HG03469 (cell line): ENCODE data around the gene HSDL1.
A peak's percentile ranks its signal among the peaks of the same experiment; 100 is the strongest.

Source experiments
- ATAC-seq: cut with Tn5 transposase; IDR thresholded peaks from one replicate; pipeline ENCODE4 v1.9.1; 2021; ENCODE audit warnings: mild to moderate bottlenecking, moderate library complexity, moderate number of reproducible peaks; ENCODE audit not compliant: unreplicated experiment

The HSDL1 gene

DNA sequence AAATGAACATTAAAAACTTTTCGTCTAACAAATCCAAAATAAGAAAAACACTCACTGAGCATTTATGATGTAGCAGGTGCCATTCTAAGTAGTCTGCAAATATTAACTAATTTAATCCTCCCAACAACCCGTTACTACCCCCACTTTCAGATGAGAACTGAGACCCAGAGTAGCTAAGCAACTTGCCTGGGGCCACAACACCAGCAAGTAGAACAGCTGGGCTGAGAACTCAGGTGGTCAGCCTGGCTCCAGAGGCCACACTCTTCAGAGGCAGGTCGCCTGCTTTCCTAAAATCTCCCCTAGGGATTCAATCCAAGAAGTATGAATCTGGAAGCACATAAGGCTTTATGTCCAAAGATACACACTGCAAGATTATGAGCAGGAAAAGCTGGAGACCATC is 34.5 kb downstream of the HSDL1 start:
- no peak for ATAC-seq

DNA sequence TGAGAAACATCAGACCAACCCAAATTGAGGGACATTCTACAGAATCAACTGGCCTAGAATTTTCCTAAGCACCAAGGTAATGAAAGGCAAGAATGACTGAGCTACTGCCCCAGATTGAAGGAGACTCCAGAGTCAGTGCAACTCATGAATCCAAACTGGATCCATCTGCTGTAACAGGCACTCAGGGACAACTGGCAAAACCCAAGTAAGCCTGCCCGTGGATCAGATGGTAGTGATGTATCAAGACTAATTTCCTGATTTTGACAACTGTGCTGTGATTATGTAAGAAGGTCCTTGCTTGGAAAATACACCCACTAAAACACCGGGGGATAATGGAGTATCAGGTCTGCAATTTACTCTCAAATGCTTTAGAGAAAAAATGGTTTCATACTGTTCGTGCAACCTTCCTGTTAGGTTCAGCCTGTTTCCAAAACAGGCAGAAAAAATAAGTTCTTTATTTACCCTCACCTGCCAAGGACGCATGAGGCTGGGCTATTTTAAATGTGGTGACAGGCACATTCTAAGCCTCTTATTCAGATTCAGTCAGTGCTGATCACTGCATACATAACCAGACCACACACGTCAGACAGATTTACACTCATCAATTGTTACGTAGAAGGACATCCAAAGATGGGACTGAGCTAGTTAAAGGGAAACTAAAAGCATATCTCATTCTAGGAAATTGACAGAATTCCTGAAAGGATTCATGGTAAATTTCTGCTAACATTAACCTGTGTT is 35.2 kb downstream of the HSDL1 start:
- ATAC-seq, result no peak

- ATAC-seq, result no peak
Measured at GRCh38 chr16:84107921-84108320, 37.1 kb downstream of the HSDL1 start.

GRCh38 chr16:84105948-84106740 is 38.8 kb downstream of the HSDL1 start:
- no peak for ATAC-seq

GRCh38 chr16:84105301-84105815 is 39.6 kb downstream of the HSDL1 start:
- no peak for ATAC-seq

DNA sequence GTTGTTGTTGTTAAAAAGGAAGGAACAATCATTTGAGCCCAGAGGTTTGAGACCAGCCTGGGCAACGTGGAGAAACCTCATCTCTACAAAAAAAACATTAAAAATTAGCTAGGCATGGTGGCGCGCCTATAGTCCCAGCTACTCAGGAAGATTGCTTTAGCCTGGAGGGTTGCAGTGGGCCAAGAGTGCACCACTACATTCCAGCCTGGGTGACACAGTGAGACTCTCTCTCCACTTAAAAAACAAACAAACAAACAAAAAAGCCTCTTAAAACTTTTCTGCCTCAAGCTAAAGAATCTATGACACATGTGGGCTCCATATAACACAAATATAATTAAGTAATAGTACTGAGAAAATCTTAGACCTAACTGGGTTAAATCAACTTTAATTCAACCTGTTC is 40.7 kb downstream of the HSDL1 start:
- no peak for ATAC-seq

DNA sequence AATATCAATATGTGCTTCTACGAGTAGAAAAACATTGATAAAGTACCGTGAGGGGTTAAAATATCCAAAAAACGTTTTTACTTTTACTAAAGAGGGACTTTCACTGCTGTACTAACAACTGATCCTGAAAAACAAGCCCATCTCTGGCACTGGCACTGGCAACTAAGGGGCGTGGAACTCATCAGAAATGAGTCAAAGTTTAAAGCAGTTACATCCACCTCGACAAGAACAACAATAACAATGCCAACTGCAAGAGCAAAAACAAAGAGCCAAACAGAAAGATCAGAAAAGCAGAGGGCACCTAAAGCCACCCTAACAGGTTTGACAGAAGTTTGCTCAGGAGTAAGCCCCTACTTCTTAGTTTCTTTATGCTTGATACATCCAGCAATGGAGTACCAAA is 41.3 kb downstream of the HSDL1 start:
- ATAC-seq, result no peak

- ATAC-seq, result no peak
Measured at GRCh38 chr16:84098939-84099338, 46.0 kb downstream of the HSDL1 start.

- ATAC-seq, result no peak
Measured at GRCh38 chr16:84096447-84097005, 48.5 kb downstream of the HSDL1 start.

DNA sequence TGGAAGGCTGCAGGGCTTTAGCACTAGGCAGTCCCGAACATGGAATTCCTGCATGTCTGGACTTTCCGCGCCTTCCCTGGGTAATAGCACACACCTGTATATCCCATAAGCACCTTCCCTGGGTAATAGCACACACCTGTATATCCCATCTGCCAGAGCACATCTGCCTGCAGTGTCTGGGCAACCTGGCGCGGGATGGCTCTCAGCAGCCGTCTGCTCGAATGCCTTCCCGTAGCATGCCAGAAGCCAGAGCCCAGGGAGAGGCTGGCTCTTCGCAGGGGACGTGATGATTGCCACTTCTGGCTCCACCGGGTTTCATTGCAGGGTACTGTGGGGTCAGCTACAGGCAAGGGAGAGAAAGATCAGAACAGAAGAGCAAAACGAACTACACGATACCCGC is 49.5 kb downstream of the HSDL1 start:
- ATAC-seq, result no peak

DNA sequence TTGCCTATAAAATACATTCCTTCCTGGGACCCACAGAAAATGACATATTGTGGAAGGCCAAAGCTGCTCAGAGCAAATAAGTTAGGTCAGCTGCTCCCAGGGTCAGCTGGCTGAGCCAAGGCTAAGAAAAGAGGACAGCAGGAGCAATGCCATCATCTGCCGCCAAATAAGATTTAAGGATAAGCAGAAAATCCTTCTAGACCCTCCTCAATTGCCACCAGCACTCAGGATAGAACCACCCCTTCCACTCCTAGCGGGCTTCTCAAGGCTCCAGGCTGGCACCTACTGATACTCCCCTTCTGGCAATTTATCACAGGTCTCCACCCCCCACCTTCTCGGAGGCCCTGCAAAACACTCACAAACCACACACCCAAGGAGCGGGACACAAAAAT is 51.1 kb downstream of the HSDL1 start:
- no peak for ATAC-seq

- ATAC-seq, result no peak
Measured at GRCh38 chr16:84093120-84093878, 51.7 kb downstream of the HSDL1 start.

DNA sequence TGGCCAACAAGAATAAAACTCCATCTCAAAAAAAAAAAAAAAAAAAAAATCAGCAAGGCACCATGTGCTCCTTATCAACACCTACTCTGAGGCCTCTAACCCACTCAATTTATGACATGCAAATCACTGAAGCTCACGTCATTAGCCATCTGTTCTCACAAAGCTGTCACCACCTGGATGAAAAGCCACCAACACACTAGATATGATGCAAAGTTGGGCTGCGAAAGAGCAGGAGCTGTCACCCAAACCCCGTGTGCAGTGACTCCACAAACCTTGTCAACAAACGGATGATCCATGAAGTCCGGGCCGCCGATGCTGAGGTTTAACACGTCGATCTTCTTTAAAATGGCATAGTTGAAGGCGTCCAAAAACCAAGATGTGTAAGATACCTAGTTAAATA is 53.5 kb downstream of the HSDL1 start:
- ATAC-seq, result no peak

DNA sequence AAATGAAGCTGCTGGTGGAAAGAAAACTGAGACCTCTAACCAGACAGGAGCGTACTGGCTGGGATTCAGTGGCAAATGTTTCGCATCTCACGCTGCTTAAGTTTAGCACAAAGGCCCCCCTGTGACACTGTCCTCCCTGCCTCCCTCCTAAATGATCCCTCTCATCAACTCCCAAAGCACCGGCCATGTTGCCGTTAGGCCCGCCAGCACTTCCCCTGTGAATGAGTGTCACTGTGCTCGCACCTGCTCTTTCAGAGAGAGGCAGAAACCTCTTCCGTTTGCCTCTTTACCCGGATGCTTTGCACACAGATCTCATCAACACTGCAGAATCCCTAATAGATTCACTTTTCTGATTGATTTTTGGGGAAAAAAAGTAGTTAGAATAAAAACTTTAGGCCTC is 54.8 kb downstream of the HSDL1 start:
- ATAC-seq, result no peak

DNA sequence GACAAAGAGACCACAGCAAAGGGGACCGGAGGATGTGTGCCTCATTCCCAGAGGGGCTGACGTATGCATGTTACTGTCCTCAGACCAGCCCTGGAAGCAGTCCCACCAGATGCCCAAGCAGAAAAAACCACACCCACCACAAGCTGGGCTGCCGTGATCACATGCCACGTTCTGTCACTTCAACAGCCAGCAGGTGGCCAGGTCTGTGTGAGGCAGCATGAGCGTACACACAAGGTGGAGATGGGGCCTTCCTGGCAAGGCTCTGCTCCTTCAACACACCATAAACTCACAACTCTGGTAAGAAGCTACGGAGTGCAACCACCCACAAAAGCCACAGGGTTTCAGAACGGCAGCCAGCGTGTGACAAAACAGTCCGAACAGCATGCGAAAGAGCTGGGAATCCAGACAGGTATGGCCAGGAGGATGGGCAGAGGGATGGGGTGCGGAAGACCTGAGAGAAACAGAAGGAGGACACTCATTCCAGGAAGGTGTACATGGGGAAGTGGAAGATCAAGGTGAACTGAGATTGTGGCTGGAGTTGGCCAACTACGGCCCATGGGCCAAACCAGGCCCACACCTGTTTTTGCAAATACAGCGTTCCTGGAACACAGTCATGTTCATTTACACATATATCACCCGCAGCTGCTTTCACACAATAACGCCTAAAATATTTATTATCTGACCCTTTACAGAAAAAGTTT is 56.1 kb downstream of the HSDL1 start:
- ATAC-seq, result peak; percentile 78

GRCh38 chr16:84087466-84088151 is 57.4 kb downstream of the HSDL1 start:
- no peak for ATAC-seq

GRCh38 chr16:84087001-84087400 is 58.0 kb downstream of the HSDL1 start:
- no peak for ATAC-seq

GRCh38 chr16:84086341-84086740 is 58.6 kb downstream of the HSDL1 start:
- ATAC-seq, result no peak

GRCh38 chr16:84085773-84086172 is 59.2 kb downstream of the HSDL1 start:
- no peak for ATAC-seq

DNA sequence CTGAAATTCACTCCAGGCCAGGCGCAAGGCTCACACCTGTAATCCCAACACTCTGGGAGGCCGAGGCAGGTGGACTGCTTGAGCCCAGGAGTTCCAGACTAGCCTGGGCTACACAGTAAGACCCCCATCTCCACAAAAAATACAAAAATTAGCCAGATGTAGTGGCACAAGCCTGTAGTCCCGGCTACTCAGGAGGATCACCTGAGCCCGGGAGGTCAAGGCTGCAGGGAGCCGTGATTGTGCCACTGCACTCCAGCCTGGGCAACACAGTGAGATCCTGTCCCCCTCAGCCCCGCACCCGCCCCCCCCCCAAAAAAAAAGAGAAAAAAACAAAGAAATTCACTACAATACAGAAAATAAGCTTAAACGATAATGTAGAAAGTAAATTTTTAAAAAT is 59.7 kb downstream of the HSDL1 start:
- no peak for ATAC-seq
